ENCODE results near the gene SWAP70.
"Not testable (repeated sequence)": the region's sequence is repeated elsewhere in the genome, so short reads cannot be mapped to it uniquely, and the experiment has no call there.

Gene SWAP70

GRCh38 chr11:9722023-9722422 lies 58.1 kb downstream of the SWAP70 start:
- no peak for DNase-seq (ENCODE audit: low spot score)

GRCh38 chr11:9722893-9723292 lies 59.0 kb downstream of the SWAP70 start:
- DNase-seq (ENCODE audit: low spot score), result no peak

GRCh38 chr11:9726321-9727022 lies 62.6 kb downstream of the SWAP70 start:
- DNase-seq (ENCODE audit: low spot score), result no peak

- DNase-seq (ENCODE audit: low spot score), result no peak
Observed at GRCh38 chr11:9728058-9728457, 64.2 kb downstream of the SWAP70 start.

GRCh38 chr11:9731256-9731655 lies 67.4 kb downstream of the SWAP70 start:
- DNase-seq (ENCODE audit: low spot score), result no peak

GRCh38 chr11:9732453-9732852 lies 68.6 kb downstream of the SWAP70 start:
- peak; percentile 38 for DNase-seq (ENCODE audit: low spot score)

GRCh38 chr11:9733212-9733611 lies 69.3 kb downstream of the SWAP70 start:
- DNase-seq (ENCODE audit: low spot score), result no peak

- DNase-seq (ENCODE audit: low spot score), result no peak
Observed at GRCh38 chr11:9735236-9735635, 71.4 kb downstream of the SWAP70 start.

- DNase-seq (ENCODE audit: low spot score), result no peak
Observed at GRCh38 chr11:9735919-9736318, 72.0 kb downstream of the SWAP70 start.

- no peak for DNase-seq (ENCODE audit: low spot score)
Observed at GRCh38 chr11:9736365-9736764, 72.5 kb downstream of the SWAP70 start.

GRCh38 chr11:9738116-9738515 lies 74.2 kb downstream of the SWAP70 start:
- DNase-seq (ENCODE audit: low spot score), result peak; percentile 72

GRCh38 chr11:9738707-9739106 lies 74.8 kb downstream of the SWAP70 start:
- no peak for DNase-seq (ENCODE audit: low spot score)

- DNase-seq (ENCODE audit: low spot score), result peak; percentile 51
Observed at GRCh38 chr11:9739123-9739900, 75.4 kb downstream of the SWAP70 start.

GRCh38 chr11:9740202-9740883 lies 76.5 kb downstream of the SWAP70 start:
- no peak for DNase-seq (ENCODE audit: low spot score)

- DNase-seq (ENCODE audit: low spot score), result no peak
Observed at GRCh38 chr11:9741260-9741659, 77.4 kb downstream of the SWAP70 start.

GRCh38 chr11:9743512-9743911 lies 79.6 kb downstream of the SWAP70 start:
- DNase-seq (ENCODE audit: low spot score), result not testable (repeated sequence)

- DNase-seq (ENCODE audit: low spot score), result no peak
Observed at GRCh38 chr11:9745411-9746211, 81.7 kb downstream of the SWAP70 start.

- no peak for DNase-seq (ENCODE audit: low spot score)
Observed at GRCh38 chr11:9747229-9747628, 83.4 kb downstream of the SWAP70 start.

- no peak for DNase-seq (ENCODE audit: low spot score)
Observed at GRCh38 chr11:9747828-9748227, 84.0 kb downstream of the SWAP70 start.

- peak; percentile 89 for DNase-seq (ENCODE audit: low spot score)
Observed at GRCh38 chr11:9748361-9748970, 84.6 kb downstream of the SWAP70 start.

- no peak for DNase-seq (ENCODE audit: low spot score)
Observed at GRCh38 chr11:9750551-9750950, 86.7 kb downstream of the SWAP70 start.

- no peak for DNase-seq (ENCODE audit: low spot score)
Observed at GRCh38 chr11:9752091-9752490, 88.2 kb downstream of the SWAP70 start.

All from Ammon's horn (tissue), 1 donor.